HG03097 (cell line): Measurements from ENCODE around the gene EVI5L.

Source experiments
- ATAC-seq: cut with Tn5 transposase; IDR thresholded peaks from one replicate; pipeline ENCODE4 v1.9.1; 2021; ENCODE audit not compliant: unreplicated experiment, low FRiP score

The EVI5L gene

GRCh38 chr19:7870571-7871436 lies 40.8 kb downstream of the EVI5L start:
- no peak for ATAC-seq

GRCh38 chr19:7871437-7872305 lies 41.7 kb downstream of the EVI5L start:
- ATAC-seq, result no peak

GRCh38 chr19:7872306-7873204 lies 42.5 kb downstream of the EVI5L start:
- ATAC-seq, result no peak

GRCh38 chr19:7873304-7874075 lies 43.5 kb downstream of the EVI5L start:
- no peak for ATAC-seq

- ATAC-seq, result no peak
Measured at GRCh38 chr19:7874076-7874896, 44.3 kb downstream of the EVI5L start, which contains the start of gene PRR36. Gene PRR36 (minus strand): TSS chr19:7874390. CDS start chr19:7873689, 701 bp downstream.

- no peak for ATAC-seq
Measured at GRCh38 chr19:7874897-7875273, 44.9 kb downstream of the EVI5L start.

- ATAC-seq, result no peak
Measured at GRCh38 chr19:7877249-7877836, 47.3 kb downstream of the EVI5L start.

GRCh38 chr19:7879111-7879807 lies 49.2 kb downstream of the EVI5L start:
- no peak for ATAC-seq

GRCh38 chr19:7879836-7880235 lies 49.8 kb downstream of the EVI5L start:
- ATAC-seq, result no peak

GRCh38 chr19:7881910-7882309 lies 51.9 kb downstream of the EVI5L start:
- ATAC-seq, result no peak

- no peak for ATAC-seq
Measured at GRCh38 chr19:7883105-7883504, 53.1 kb downstream of the EVI5L start.

- ATAC-seq, result no peak
Measured at GRCh38 chr19:7883796-7884570, 54.0 kb downstream of the EVI5L start.

GRCh38 chr19:7885818-7886217 lies 55.8 kb downstream of the EVI5L start:
- no peak for ATAC-seq

GRCh38 chr19:7887408-7888144 lies 57.6 kb downstream of the EVI5L start:
- no peak for ATAC-seq

GRCh38 chr19:7888145-7888825 lies 58.3 kb downstream of the EVI5L start, which contains the start of gene LRRC8E:
Gene LRRC8E (plus strand): TSS chr19:7888510. CDS start chr19:7895604, 7,094 bp downstream.
- ATAC-seq, result no peak

- no peak for ATAC-seq
Measured at GRCh38 chr19:7888826-7889217, 58.8 kb downstream of the EVI5L start.
